ENCODE measurements around the gene SPPL2B. TPM values are rescaled to one million over a fixed set of nuclear protein-coding genes. Genes with fewer than 3 reads are reported as not detected.

The SPPL2B gene
- total RNA-seq, 1 experiment from 2014 or later: 73.7 TPM

DNA sequence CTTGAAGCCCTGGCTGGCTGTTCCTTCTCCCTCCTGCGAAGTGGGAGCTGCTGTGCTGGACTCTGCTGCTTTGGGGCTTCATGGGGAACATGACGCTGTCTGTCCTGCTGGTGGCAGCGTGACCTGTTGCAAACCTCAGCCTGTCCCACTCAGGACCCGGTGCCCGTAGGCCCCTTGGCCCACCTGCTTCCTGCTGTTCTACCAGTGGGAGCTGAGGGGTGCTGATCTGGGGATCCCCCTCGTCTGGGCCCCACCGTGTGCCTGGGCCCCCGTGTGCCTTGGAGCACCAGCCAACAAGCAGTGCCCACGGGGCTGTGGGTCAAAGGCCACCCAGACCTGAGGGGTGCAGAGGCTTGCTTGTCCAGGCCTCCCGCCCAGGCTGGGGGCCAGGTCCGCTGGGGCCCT is 5.3 kb downstream of the SPPL2B start:
- Histone ChIP-seq H2BK5ac (ENCODE audit: insufficient read length, low read length) (no peak overlapping the region), H3K79me2 (ENCODE audit: insufficient read depth, low read length) (peaks cover 7% of the 10 kb centered on the region; the same call in 1 of the 2 replicates), H3K4ac (ENCODE audit: low read depth, low read length) (no peak overlapping the region), H3K9ac (ENCODE audit: extremely low read depth, insufficient read length, low read length) (no peak overlapping the region), H3K56ac (ENCODE audit: insufficient read length, low read depth, low read length) (no peak overlapping the region), H4K5ac (ENCODE audit: insufficient read length, low read depth, low read length) (no peak overlapping the region), H3K79me1 (ENCODE audit: insufficient read depth, low read depth, low read length, poor library complexity, severe bottlenecking) (peaks cover 2% of the 10 kb centered on the region), H4K91ac (ENCODE audit: insufficient read length, low read depth, low read length) (no peak overlapping the region), H2BK20ac (ENCODE audit: low read depth, low read length, poor library complexity, severe bottlenecking) (no peak overlapping the region), H2AFZ (ENCODE audit: low read length) (no peak overlapping the region), H2BK120ac (ENCODE audit: low read depth, low read length, poor library complexity, severe bottlenecking) (no peak overlapping the region), H3K27me3 (ENCODE audit: insufficient read depth, low read length) (no peaks in the 10 kb centered on the region), H3K27ac (ENCODE audit: insufficient read length, low read depth, low read length) (no peak overlapping the region), H3K23me2 (ENCODE audit: insufficient read length, low read depth, low read length, poor library complexity, severe bottlenecking) (peaks cover 9% of the 10 kb centered on the region), H4K20me1 (ENCODE audit: control insufficient read depth, insufficient read depth, insufficient read length) (peaks cover 5% of the 10 kb centered on the region), H2BK15ac (ENCODE audit: low read depth, low read length) (no peak overlapping the region), H3K18ac (ENCODE audit: insufficient read length, low read depth, low read length) (no peak overlapping the region), H3K4me2 (ENCODE audit: insufficient read depth, insufficient read length, low read length) (no peak overlapping the region), H2AK5ac (ENCODE audit: insufficient read length, low read length) (no peak overlapping the region), H3K23ac (ENCODE audit: insufficient read length, low read depth, low read length) (no peak overlapping the region), H3K9me3 (ENCODE audit: control insufficient read depth, low read depth, low read length) (no peaks in the 10 kb centered on the region), H3K4me1 (ENCODE audit: insufficient read depth, low read length) (peaks cover 5% of the 10 kb centered on the region; the same call in 1 of the 2 replicates), H2BK12ac (ENCODE audit: insufficient read length, low read depth, low read length) (no peak overlapping the region), H3K14ac (ENCODE audit: insufficient read depth, low read length) (no peak overlapping the region), H3T11ph (ENCODE audit: low read length) (no peak overlapping the region), H4K8ac (replicated peaks; ENCODE audit: insufficient read length, low read depth, low read length) (no peak overlapping the region)
- no CpG with 5 or more reads among the region's 11 CpGs for WGBS (ENCODE audit: extremely low coverage, insufficient read length, low lambda C conversion rate)
- TF ChIP-seq, protein P1, sequence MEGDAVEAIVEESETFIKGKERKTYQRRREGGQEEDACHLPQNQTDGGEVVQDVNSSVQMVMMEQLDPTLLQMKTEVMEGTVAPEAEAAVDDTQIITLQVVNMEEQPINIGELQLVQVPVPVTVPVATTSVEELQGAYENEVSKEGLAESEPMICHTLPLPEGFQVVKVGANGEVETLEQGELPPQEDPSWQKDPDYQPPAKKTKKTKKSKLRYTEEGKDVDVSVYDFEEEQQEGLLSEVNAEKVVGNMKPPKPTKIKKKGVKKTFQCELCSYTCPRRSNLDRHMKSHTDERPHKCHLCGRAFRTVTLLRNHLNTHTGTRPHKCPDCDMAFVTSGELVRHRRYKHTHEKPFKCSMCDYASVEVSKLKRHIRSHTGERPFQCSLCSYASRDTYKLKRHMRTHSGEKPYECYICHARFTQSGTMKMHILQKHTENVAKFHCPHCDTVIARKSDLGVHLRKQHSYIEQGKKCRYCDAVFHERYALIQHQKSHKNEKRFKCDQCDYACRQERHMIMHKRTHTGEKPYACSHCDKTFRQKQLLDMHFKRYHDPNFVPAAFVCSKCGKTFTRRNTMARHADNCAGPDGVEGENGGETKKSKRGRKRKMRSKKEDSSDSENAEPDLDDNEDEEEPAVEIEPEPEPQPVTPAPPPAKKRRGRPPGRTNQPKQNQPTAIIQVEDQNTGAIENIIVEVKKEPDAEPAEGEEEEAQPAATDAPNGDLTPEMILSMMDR (conservative IDR thresholded peaks at IDR 0.05): peak; percentile 39; the same call in 2 of the 3 replicates
- Mint-ChIP-seq H3K9me3 (peaks cover 3 to 6% of the 10 kb centered on the region in 2 experiments; a peak in 4 of 5 replicates), H3K27me3 (ENCODE audit: low read depth) (peaks cover 1% of the 10 kb centered on the region; the same call in 1 of the 2 replicates), H3K4me3 (peak overlapping the region in 1 of 2 experiments; percentile 18; a peak in 1 of 5 replicates), H3K4me1 (peaks cover 26 to 46% of the 10 kb centered on the region in 2 experiments), H3K27ac (peak overlapping the region; percentile 75 to 94 (median 91); a peak in 6 of 7 replicates), H3K36me3 (ENCODE audit: insufficient read depth in 1 of 3, low read depth in 3 of 3) (peaks cover 4 to 19% (median 7%) of the 10 kb centered on the region in 3 experiments)
- no peak for DNase-seq

All from H9 (cell line).